K562 (cell line): ENCODE data around the gene TMEM150A. TPM values are rescaled to one million over a fixed set of nuclear protein-coding genes. Genes with fewer than 3 reads are reported as not detected.

Source experiments
- ATAC-seq: fragments of 200-7000 bp; cut with Tn5 transposase; 3 replicates; pipeline ENCODE4 v1.9.1; 2020; ENCODE audit warnings: moderate library complexity
- BruUV-seq: library from RNA; stranded (reverse); fragments of 400-500 nt; replicated peaks from 2 replicates; lab custom pipeline; 2021; lab: Mats Ljungman, UMichigan
- CTCF ChIA-PET: fragments of 300-600 bp; formaldehyde crosslinking; extraction: SDS; loops from one replicate; lab custom pipeline; 2021; ENCODE audit warnings: low intra/inter-chr PET ratio; lab: Yijun Ruan, JAX
- POLR2A ChIA-PET: fragments of 300-600, 350-650 bp; sonication (Branson Sonifier 250); formaldehyde crosslinking; extraction: SDS; loops from one replicate; lab custom pipeline; 2021; ENCODE audit warnings: antibody characterized with exemption, inconsistent platforms; lab: Yijun Ruan, JAX
- DNase-seq, 4 experiments: peaks; one replicate each; pipeline versions ENCODE4 v3.0.0 to v3.0.0-alpha.2; 2011 to 2018; ENCODE audit warnings: low spot score in 3 of 4, mixed read lengths in 3 of 4; ENCODE audit errors: extremely low read depth in 1 of 4
- FAIRE-seq: peaks from 2 replicates; lab custom pipeline; 2011; peaks lifted over from hg19 to GRCh38; lab: Jason Lieb, UNC
- H2AFZ ChIP-seq: 2 replicates; pipeline ENCODE4 v1.6.0; 2011; ENCODE audit warnings: low read depth, low read length, control low read depth, inconsistent platforms
- H3K27ac ChIP-seq: fragments of 200-600 bp; 3 replicates; pipeline ENCODE4 v1.8.0; 2011; ENCODE audit warnings: low read depth, mild to moderate bottlenecking, control low read depth, inconsistent platforms, low read length, moderate library complexity, mixed read lengths; ENCODE audit errors: extremely low read depth
- H3K27me3 ChIP-seq, 2 experiments: fragments of 300-600 bp in 1 of 2; 2 replicates in 1 of 2; 3 replicates in 1 of 2; pipeline versions ENCODE4 v1.6.0 to v1.8.0; 2011; ENCODE audit warnings: inconsistent platforms in 2 of 2, low read length in 2 of 2, mild to moderate bottlenecking in 1 of 2, mixed read lengths in 1 of 2, moderate library complexity in 1 of 2; ENCODE audit not compliant: control insufficient read depth in 2 of 2, insufficient read depth in 2 of 2
- H3K36me3 ChIP-seq: fragments of 300-600 bp; 3 replicates; pipeline ENCODE4 v1.8.0; 2011; ENCODE audit warnings: mild to moderate bottlenecking, low read length, inconsistent platforms; ENCODE audit not compliant: control insufficient read depth, insufficient read depth
- H3K4me1 ChIP-seq, 2 experiments: fragments of 200-600 bp in 1 of 2; replicated peaks in 1 of 2; 2 replicates in 1 of 2; 3 replicates in 1 of 2; pipeline versions ENCODE4 v1.5.1 to v1.8.0; 2011; ENCODE audit warnings: inconsistent platforms in 2 of 2, low read length in 2 of 2, mild to moderate bottlenecking in 1 of 2, mixed read lengths in 1 of 2, moderate library complexity in 1 of 2; ENCODE audit not compliant: control insufficient read depth in 2 of 2, insufficient read depth in 2 of 2
- H3K4me2 ChIP-seq: 2 replicates; pipeline ENCODE4 v1.6.1; 2011; ENCODE audit warnings: low read length, control low read depth, inconsistent platforms, mixed read lengths; ENCODE audit not compliant: insufficient read depth
- H3K4me3 ChIP-seq: fragments of 200-600 bp; sonication (generic), shearing (Covaris generic); 2 replicates; pipeline ENCODE4 v1.5.1; 2016; ENCODE audit warnings: control low read depth, inconsistent platforms
- H3K79me2 ChIP-seq: fragments of 200-600 bp; 3 replicates; pipeline ENCODE4 v1.8.0; 2011; ENCODE audit warnings: low read length, inconsistent platforms; ENCODE audit not compliant: control insufficient read depth, insufficient read depth
- H3K9ac ChIP-seq, 2 experiments: 2 replicates each; pipeline versions ENCODE4 v1.6.0 to v1.6.1; 2011; ENCODE audit warnings: low read depth in 2 of 2, low read length in 2 of 2, control low read depth in 1 of 2, inconsistent platforms in 1 of 2, mild to moderate bottlenecking in 1 of 2, mixed read lengths in 1 of 2; ENCODE audit not compliant: insufficient read depth in 1 of 2
- H3K9me1 ChIP-seq: one replicate; pipeline ENCODE4 v1.6.0; 2011; ENCODE audit warnings: inconsistent platforms, mild to moderate bottlenecking, low read length, moderate library complexity; ENCODE audit not compliant: control insufficient read depth, insufficient read depth
- H3K9me3 ChIP-seq: replicated peaks from 2 replicates; pipeline ENCODE4 v1.5.1; 2011; ENCODE audit warnings: low read depth, low read length, inconsistent platforms; ENCODE audit not compliant: control insufficient read depth, insufficient read depth
- H4K20me1 ChIP-seq: replicated peaks from 2 replicates; pipeline ENCODE4 v1.6.1; 2011; ENCODE audit warnings: low read length, inconsistent platforms, mixed read lengths; ENCODE audit not compliant: control insufficient read depth, insufficient read depth
- CEBPB ChIP-seq: fragments of 450-650 bp; IDR thresholded peaks from 2 replicates; pipeline ENCODE4 v1.6.1; 2016; ENCODE audit warnings: missing genetic modification characterization, missing compliant biosample characterization
- CEBPG ChIP-seq, 3 experiments: fragments of 200-800 bp in 1 of 3; sonication (Bioruptor generic) in 1 of 3; sonication (generic) in 1 of 3; formaldehyde crosslinking in 1 of 3; IDR thresholded peaks in 2 of 3; conservative IDR thresholded peaks in 1 of 3; 2 replicates each; pipeline versions ENCODE4 v1.6.1 to v1.8.0; 2016 to 2022; ENCODE audit warnings: missing compliant biosample characterization in 2 of 3, missing genetic modification characterization in 2 of 3, mild to moderate bottlenecking in 1 of 3, missing genetic modification reagents in 1 of 3
- CREB3 ChIP-seq: fragments of 450-650 bp; conservative IDR thresholded peaks from 2 replicates; pipeline ENCODE4 v1.6.1; 2016; ENCODE audit warnings: missing genetic modification characterization, low read depth, mild to moderate bottlenecking, missing compliant biosample characterization, moderate library complexity
- FOXK2 ChIP-seq, 2 experiments: fragments of 450-650 bp; IDR thresholded peaks in 1 of 2; conservative IDR thresholded peaks in 1 of 2; 2 replicates each; pipeline ENCODE4 v1.6.1; 2016; ENCODE audit warnings: low read depth in 2 of 2, mild to moderate bottlenecking in 1 of 2
- GATAD2B ChIP-seq: fragments of 450-650 bp; IDR thresholded peaks from 2 replicates; pipeline ENCODE4 v1.6.1; 2017; ENCODE audit warnings: mild to moderate bottlenecking, borderline replicate concordance
- KAT2B ChIP-seq: IDR thresholded peaks from one replicate; pipeline ENCODE4 v1.6.1; 2012; ENCODE audit warnings: low read depth, mild to moderate bottlenecking, control low read depth, inconsistent platforms, low read length, moderate library complexity
- NFRKB ChIP-seq: fragments of 450-650 bp; IDR thresholded peaks from 2 replicates; pipeline ENCODE4 v1.6.1; 2016; ENCODE audit warnings: low read depth
- PHTF2 ChIP-seq: fragments of 250-450 bp; sonication (Bioruptor Pico); IDR thresholded peaks from 2 replicates; pipeline ENCODE4 v1.5.0; 2021; ENCODE audit warnings: mild to moderate bottlenecking
- POLR3A ChIP-seq: IDR thresholded peaks from 2 replicates; pipeline ENCODE4 v1.6.1; 2011; ENCODE audit warnings: borderline replicate concordance, mild to moderate bottlenecking, moderate library complexity; ENCODE audit not compliant: insufficient read length, insufficient read depth; ENCODE audit errors: extremely low read depth
- ZNF175 ChIP-seq: fragments of 200-800 bp; sonication (Bioruptor generic); IDR thresholded peaks from 2 replicates; pipeline ENCODE4 v1.6.1; 2016; ENCODE audit warnings: low read depth, mild to moderate bottlenecking, missing genetic modification characterization, missing compliant biosample characterization
- WGBS: fragments of 100-300 bp; shearing (Covaris generic); methylation state at CpG from one replicate; pipeline ENCODE4 v1.1.6; 2016; ENCODE audit warnings: low coverage, mixed read lengths; ENCODE audit not compliant: insufficient coverage; ENCODE audit errors: missing lambda C conversion rate; 5-methylcytosine and 5-hydroxymethylcytosine counted together
- in situ Hi-C: fragments of 300-500 bp; cut with MboI; formaldehyde crosslinking; loops from 4 replicates; pipeline ENCODE4 v1.15.0; 2018; ENCODE audit warnings: inconsistent platforms, mixed read lengths
- intact Hi-C: fragments of 100-400 bp; cut with micrococcal nuclease; formaldehyde crosslinking; loops from 2 replicates; pipeline ENCODE4 v1.14.2; 2022
- polyA plus RNA-seq, 8 experiments: library from polyadenylated mRNA; depleted of rRNA in 4 of 8; stranded (reverse) in 5 of 8; unstranded in 3 of 8; fragments of >200 nt; fragmentation: Nextera tagmentation in 2 of 8; fragmentation: Illumina TruSeq in 1 of 8; extraction: Ambion mirVana in 2 of 8; extraction: Trizol in 1 of 8; gene quantifications; 2 replicates each; pipeline versions ENCODE4 v1.2.1 to v1.2.3, GENCODE V29; 2011 to 2014; ENCODE audit warnings: inconsistent platforms in 1 of 8, missing spikeins in 1 of 8
- total RNA-seq, 7 experiments: library from RNA; depleted of rRNA in 6 of 7; stranded (reverse); fragments of >200 nt in 6 of 7; fragmentation: Illumina TruSeq in 2 of 7; extraction: Trizol in 2 of 7; gene quantifications; 2 replicates each; pipeline versions ENCODE4 v1.2.1 to v1.2.3, GENCODE V29; 2011 to 2021; ENCODE audit warnings: low replicate concordance in 1 of 7
- TF ChIP-seq, protein P1 (sequence below): sonication (generic); formaldehyde crosslinking; IDR thresholded peaks from 2 replicates; pipeline ENCODE4 v1.8.1; 2022; ENCODE audit warnings: missing genetic modification reagents

The TMEM150A gene
- total and polyA plus RNA-seq, 9 of the 15 experiments (the other 6 are each of a cell fraction or from before 2014, with no cell fraction given) = 3.9 to 17.1 (median 8.4) TPM

GRCh38 chr2:85583667-85584353 lies 18.7 kb downstream of the TMEM150A start:
- Histone ChIP-seq H3K4me2 (no peak overlapping the region), H3K9ac (no peak overlapping the region), H3K9me1 (peaks cover 8% of the 10 kb centered on the region)
- in situ Hi-C loops = no loop called here
- intact Hi-C loops = no loop called here
- CTCF ChIA-PET = no interaction called here
- DNase-seq = no peak
- no peak for TF ChIP-seq CEBPG (CRISPR knock-in tag; IDR thresholded peaks at IDR 0.05)
- peak in 1 of 2 experiments; percentile 31; a peak in 1 of 4 replicates for TF ChIP-seq CEBPG (tag; conservative IDR thresholded peaks at IDR 0.05 in 1 of 2, IDR thresholded peaks at IDR 0.05 in 1 of 2)
- TF ChIP-seq GATAD2B = no peak
- TF ChIP-seq CEBPB (tag) = peak; percentile 61; the same call in 1 of the 2 replicates
- TF ChIP-seq, all 486 proteins: peak for 2
- peaks cover 42% of the 10 kb centered on the region; the same call in 2 of the 3 replicates for H3K36me3 ChIP-seq
- FAIRE-seq = no peak
- WGBS = 89% methylated on average over 12 of the region's 16 CpGs
- H4K20me1 ChIP-seq = no peaks in the 10 kb centered on the region
- no peaks in the 10 kb centered on the region for H3K9me3 ChIP-seq
- H3K4me1 ChIP-seq = peaks cover 45 to 51% of the 10 kb centered on the region in 2 experiments
- H2AFZ ChIP-seq = no peak overlapping the region
- H3K79me2 ChIP-seq = peaks cover 15% of the 10 kb centered on the region
- no peak overlapping the region; the same call in 2 of the 3 replicates for H3K27ac ChIP-seq
- no peak overlapping the region for H3K4me3 ChIP-seq
- BruUV-seq = no TSS peak
- no peak for ATAC-seq
- no peaks in the 10 kb centered on the region for H3K27me3 ChIP-seq
- POLR2A ChIA-PET = interaction anchor here (0.8 to 2.3 kb wide), 5 partner anchors 9 to 38 kb away, joined by 3 to 8 read pairs (median 3); no protein-coding TSS in a partner anchor

GRCh38 chr2:85582492-85582891 lies 20.0 kb downstream of the TMEM150A start:
- Histone ChIP-seq H3K27ac (no peak overlapping the region), H4K20me1 (no peaks in the 10 kb centered on the region), H3K4me1 (peaks cover 41 to 42% of the 10 kb centered on the region in 2 experiments), H3K79me2 (peaks cover 28% of the 10 kb centered on the region), H3K36me3 (peaks cover 42% of the 10 kb centered on the region; the same call in 2 of the 3 replicates), H3K9me1 (peaks cover 7% of the 10 kb centered on the region), H2AFZ (no peak overlapping the region), H3K9ac (no peak overlapping the region), H3K27me3 (no peaks in the 10 kb centered on the region), H3K4me3 (no peak overlapping the region), H3K9me3 (no peaks in the 10 kb centered on the region), H3K4me2 (no peak overlapping the region)
- ATAC-seq (no peak), DNase-seq (no peak), FAIRE-seq (no peak)
- ChIA-PET CTCF (no interaction called here), POLR2A (interaction anchor here (2.0 to 2.3 kb wide), 2 partner anchors 12 to 36 kb away, joined by 6 to 8 read pairs; no protein-coding TSS in a partner anchor)
- WGBS = 64% methylated on average over 1 of the region's 1 CpG
- in situ Hi-C loops = no loop called here
- intact Hi-C loops = no loop called here
- BruUV-seq = no TSS peak
- no peak for TF ChIP-seq KAT2B
- TF ChIP-seq NFRKB = no peak
- TF ChIP-seq POLR3A = no peak
- TF ChIP-seq FOXK2 (conservative IDR thresholded peaks at IDR 0.05 in 1 of 2, IDR thresholded peaks at IDR 0.05 in 1 of 2; ENCODE audit: low read depth in 2 of 2) = no peak
- TF ChIP-seq, protein P1, sequence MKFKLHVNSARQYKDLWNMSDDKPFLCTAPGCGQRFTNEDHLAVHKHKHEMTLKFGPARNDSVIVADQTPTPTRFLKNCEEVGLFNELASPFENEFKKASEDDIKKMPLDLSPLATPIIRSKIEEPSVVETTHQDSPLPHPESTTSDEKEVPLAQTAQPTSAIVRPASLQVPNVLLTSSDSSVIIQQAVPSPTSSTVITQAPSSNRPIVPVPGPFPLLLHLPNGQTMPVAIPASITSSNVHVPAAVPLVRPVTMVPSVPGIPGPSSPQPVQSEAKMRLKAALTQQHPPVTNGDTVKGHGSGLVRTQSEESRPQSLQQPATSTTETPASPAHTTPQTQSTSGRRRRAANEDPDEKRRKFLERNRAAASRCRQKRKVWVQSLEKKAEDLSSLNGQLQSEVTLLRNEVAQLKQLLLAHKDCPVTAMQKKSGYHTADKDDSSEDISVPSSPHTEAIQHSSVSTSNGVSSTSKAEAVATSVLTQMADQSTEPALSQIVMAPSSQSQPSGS (CRISPR knock-in tag) = no peak
- no peak for TF ChIP-seq CREB3 (tag)
- no peak for TF ChIP-seq PHTF2 (CRISPR knock-in tag)
- no peak for TF ChIP-seq ZNF175 (CRISPR knock-in tag)
